Measurements from ENCODE around the gene CAPZB.

DNA sequence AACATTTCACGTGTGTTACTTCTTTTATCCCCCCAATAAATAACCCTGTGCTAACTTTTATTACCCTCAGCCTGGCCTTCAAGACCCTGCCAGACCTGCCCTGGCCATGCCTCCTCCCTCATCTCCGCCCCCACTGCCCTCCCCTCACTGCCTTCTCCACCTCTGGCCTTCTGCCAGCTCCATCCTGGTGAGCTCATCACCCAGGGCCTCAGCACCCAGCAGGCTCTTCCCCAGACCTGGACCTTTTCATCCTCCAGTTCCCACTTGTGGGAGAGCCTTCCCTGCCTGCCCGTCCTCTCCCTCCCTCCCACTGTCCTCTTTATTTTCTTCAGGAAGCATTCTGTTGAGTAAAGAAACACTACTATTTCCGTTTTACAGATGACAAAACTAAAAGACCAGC, 101.2 kb downstream of the CAPZB start:
- TF ChIP-seq POLR2AphosphoS5 (IDR thresholded peaks at IDR 0.05; ENCODE audit: low read depth, low read length): no peak
- TF ChIP-seq REST (IDR thresholded peaks at IDR 0.05; ENCODE audit: insufficient read depth in 1 of 2, low read depth in 2 of 2, low read length in 2 of 2): no peak
- no peak for TF ChIP-seq SIN3A (IDR thresholded peaks at IDR 0.05; ENCODE audit: borderline replicate concordance, insufficient read depth, low read length)
- TF ChIP-seq TAF1 (IDR thresholded peaks at IDR 0.05; ENCODE audit: borderline replicate concordance, insufficient read depth, low read length): no peak
- no peak for TF ChIP-seq FOXP2 (optimal IDR thresholded peaks at IDR 0.05; ENCODE audit: borderline replicate concordance, extremely low read depth, extremely low read length, insufficient read depth)
